Spleen (tissue), 11 donors: ENCODE data around the gene MRC2. TPM values are rescaled to one million over a fixed set of nuclear protein-coding genes. Genes with fewer than 3 reads are reported as not detected.

Source experiments
- DNase-seq: peaks from one replicate; pipeline ENCODE4 v3.0.0-alpha.2; 2020
- H3K27ac ChIP-seq, 8 donors: fragments of 200-600 bp; sonication (generic) in 7 of 8; 1 replicate in 4 of 8; 2 replicates in 4 of 8; pipeline versions ENCODE4 v1.5.0 to v1.8.0; 2016 to 2021; ENCODE audit warnings: inconsistent platforms in 4 of 8, mild to moderate bottlenecking in 4 of 8, moderate library complexity in 1 of 8
- H3K27me3 ChIP-seq, 7 donors: fragments of 200-600 bp; sonication (generic) in 6 of 7; replicated peaks in 1 of 7; 1 replicate in 4 of 7; 2 replicates in 3 of 7; pipeline versions ENCODE4 v1.5.0 to v1.8.0; 2016 to 2021; ENCODE audit warnings: inconsistent platforms in 3 of 7, mild to moderate bottlenecking in 1 of 7
- H3K36me3 ChIP-seq, 6 donors: fragments of 200-600 bp; sonication (generic) in 5 of 6; 1 replicate in 4 of 6; 2 replicates in 2 of 6; pipeline versions ENCODE4 v1.5.0 to v1.8.0; 2016 to 2021; ENCODE audit warnings: inconsistent platforms in 2 of 6
- H3K4me1 ChIP-seq, 6 donors: fragments of 200-600 bp; sonication (generic) in 5 of 6; 1 replicate in 3 of 6; 2 replicates in 3 of 6; pipeline versions ENCODE4 v1.5.0 to v1.8.0; 2016 to 2021; ENCODE audit warnings: inconsistent platforms in 3 of 6
- H3K4me3 ChIP-seq, 8 donors: fragments of 200-600 bp; sonication (generic) in 7 of 8; 1 replicate in 4 of 8; 2 replicates in 4 of 8; pipeline versions ENCODE4 v1.5.0 to v1.8.0; 2016 to 2021; ENCODE audit warnings: inconsistent platforms in 4 of 8, mild to moderate bottlenecking in 4 of 8, moderate library complexity in 2 of 8
- H3K9me3 ChIP-seq, 8 donors: fragments of 200-600 bp; sonication (generic) in 7 of 8; 1 replicate in 4 of 8; 2 replicates in 4 of 8; pipeline versions ENCODE4 v1.5.0 to v1.8.0; 2016 to 2021; ENCODE audit warnings: inconsistent platforms in 4 of 8
- POLR2A ChIP-seq, 3 donors: fragments of 450-650 bp; IDR thresholded peaks; one replicate each; pipeline ENCODE4 v1.5.1; 2017; ENCODE audit warnings: antibody characterized with exemption in 3 of 3, mild to moderate bottlenecking in 1 of 3
- POLR2AphosphoS5 ChIP-seq, 3 donors: sonication (generic); formaldehyde crosslinking; IDR thresholded peaks; one replicate each; pipeline ENCODE4 v1.5.1; 2017; ENCODE audit warnings: antibody characterized with exemption in 3 of 3
- WGBS, 5 donors: extraction: QIAGEN DNeasy Blood & Tissue Kit in 3 of 5; methylation state at CpG; one replicate each; pipeline versions ENCODE4 v1.1.5 to v1.1.7; 2013 to 2018; 5-methylcytosine and 5-hydroxymethylcytosine counted together
- intact Hi-C: fragments of 100-400 bp; cut with DNase I; formaldehyde crosslinking; loops from one replicate; pipeline ENCODE4 v1.15.0; 2023; ENCODE audit warnings: low total_unique reads
- polyA plus RNA-seq, 3 donors: library from polyadenylated mRNA; stranded (reverse); fragments of 200-250 nt; gene quantifications; one replicate each; pipeline ENCODE4 v1.2.1, GENCODE V29; 2013
- total RNA-seq, 7 donors: library from RNA; depleted of rRNA in 3 of 7; stranded (reverse); fragments of >200 nt in 3 of 7; fragmentation: NEBNext Ultra II Directional in 4 of 7; extraction: Animal tissue kit (Norgen Biotek cat#: 25700) in 4 of 7; gene quantifications; one replicate each; pipeline versions ENCODE4 v1.1.0 to v1.2.1, GENCODE V29; 2016 to 2021
- TF ChIP-seq, protein P1 (sequence below), 11 experiments: fragments of 200-600 bp in 7 of 11; fragments of 450-650 bp in 4 of 11; sonication (generic) in 4 of 11; IDR thresholded peaks in 8 of 11; conservative IDR thresholded peaks in 3 of 11; 1 replicate in 7 of 11; 2 replicates in 4 of 11; pipeline versions ENCODE4 v1.4.0 to v1.8.0; 2016 to 2021; ENCODE audit warnings: antibody characterized with exemption in 11 of 11, inconsistent platforms in 4 of 11, mild to moderate bottlenecking in 1 of 11
- donor health status: healthy with polysubstance abuse.
- donor health status: DM: no; HTN: no; CAD: no; lungs with moderate emphysema.
- donor health status: DM: no; HTN: no; CAD: no.
- donor health status: Bipolar disorder and iron deficiency.
- donor health status: healthy.
- donor health status: DM: no; HTN: no; CAD: no.
- donor health status: DM: yes; HTN: yes; CAD: no.

MRC2 gene
- total and polyA plus RNA-seq, 10 donors = 4.5 to 75.1 (median 38.7) TPM

DNA sequence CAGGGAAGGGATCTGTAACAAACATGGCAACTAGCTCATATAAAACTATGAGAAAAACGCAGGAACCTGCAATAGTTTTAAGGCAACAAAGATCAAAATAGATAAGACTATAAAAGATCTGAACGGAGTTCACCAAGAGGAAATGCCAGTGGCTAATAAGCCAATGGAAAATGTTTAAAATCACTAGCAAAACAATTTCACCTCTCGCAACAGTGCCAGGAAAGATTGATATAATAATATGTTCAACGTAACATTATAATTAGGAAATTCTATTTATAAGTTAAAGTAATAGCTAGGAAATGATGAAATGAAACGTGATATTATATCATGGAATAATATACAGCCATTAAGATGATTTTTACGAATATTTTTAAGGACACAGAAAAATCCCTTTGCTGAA is 16.0 kb downstream of the MRC2 start:
- Histone ChIP-seq H3K9me3 (no peaks in the 10 kb centered on the region), H3K27ac (no peak overlapping the region), H3K4me1 (peaks cover 0 to 5% (median 0%) of the 10 kb centered on the region in 6 donors), H3K36me3 (no peaks in the 10 kb centered on the region), H3K4me3 (no peak overlapping the region), H3K27me3 (no peaks in the 10 kb centered on the region)
- DNase-seq = no peak
- WGBS, 5 donors = 73 to 87% (median 78%) methylated on average over 6 of the region's 6 CpGs
- no peak for TF ChIP-seq POLR2AphosphoS5 (IDR thresholded peaks at IDR 0.05)
- TF ChIP-seq, protein P1, sequence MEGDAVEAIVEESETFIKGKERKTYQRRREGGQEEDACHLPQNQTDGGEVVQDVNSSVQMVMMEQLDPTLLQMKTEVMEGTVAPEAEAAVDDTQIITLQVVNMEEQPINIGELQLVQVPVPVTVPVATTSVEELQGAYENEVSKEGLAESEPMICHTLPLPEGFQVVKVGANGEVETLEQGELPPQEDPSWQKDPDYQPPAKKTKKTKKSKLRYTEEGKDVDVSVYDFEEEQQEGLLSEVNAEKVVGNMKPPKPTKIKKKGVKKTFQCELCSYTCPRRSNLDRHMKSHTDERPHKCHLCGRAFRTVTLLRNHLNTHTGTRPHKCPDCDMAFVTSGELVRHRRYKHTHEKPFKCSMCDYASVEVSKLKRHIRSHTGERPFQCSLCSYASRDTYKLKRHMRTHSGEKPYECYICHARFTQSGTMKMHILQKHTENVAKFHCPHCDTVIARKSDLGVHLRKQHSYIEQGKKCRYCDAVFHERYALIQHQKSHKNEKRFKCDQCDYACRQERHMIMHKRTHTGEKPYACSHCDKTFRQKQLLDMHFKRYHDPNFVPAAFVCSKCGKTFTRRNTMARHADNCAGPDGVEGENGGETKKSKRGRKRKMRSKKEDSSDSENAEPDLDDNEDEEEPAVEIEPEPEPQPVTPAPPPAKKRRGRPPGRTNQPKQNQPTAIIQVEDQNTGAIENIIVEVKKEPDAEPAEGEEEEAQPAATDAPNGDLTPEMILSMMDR (IDR thresholded peaks at IDR 0.05 in 8 of 11, conservative IDR thresholded peaks at IDR 0.05 in 3 of 11) = no peak
- TF ChIP-seq POLR2A (IDR thresholded peaks at IDR 0.05) = no peak
- intact Hi-C loops = no loop called here

DNA sequence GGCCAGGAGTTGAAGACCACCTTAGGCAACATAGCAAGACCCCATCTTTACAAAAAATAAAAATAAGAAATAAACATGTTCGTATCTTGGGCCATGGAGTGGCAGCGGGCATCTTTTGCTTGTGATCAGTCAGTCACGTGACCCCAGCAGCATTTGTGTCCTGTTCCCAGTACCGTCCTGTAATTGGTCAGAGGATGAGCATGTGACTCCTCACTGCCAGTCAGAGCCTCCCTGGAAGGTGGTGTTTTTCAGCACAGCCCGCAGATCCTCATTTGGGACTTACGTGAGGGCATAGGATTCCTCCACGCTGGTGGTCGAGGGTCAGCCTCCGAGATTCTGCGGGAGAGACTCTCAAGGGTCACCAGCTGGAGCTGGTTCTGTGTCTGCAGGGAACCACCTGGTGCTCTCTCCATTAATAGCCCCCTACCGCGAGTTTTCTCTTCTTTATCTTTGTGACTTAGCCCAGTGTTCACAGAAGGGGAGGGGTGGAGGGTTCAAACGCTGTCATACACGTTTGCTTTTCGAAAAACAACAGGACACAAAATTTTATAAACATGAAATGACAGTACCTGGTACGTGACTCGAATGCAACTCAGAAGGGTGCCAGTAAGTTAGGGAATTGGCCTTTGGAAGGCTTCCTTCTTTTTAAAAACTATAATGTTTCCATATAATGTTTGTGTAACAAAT is 17.2 kb downstream of the MRC2 start:
- WGBS, 5 donors = 85 to 92% (median 91%) methylated on average over 17 of the region's 17 CpGs
- Histone ChIP-seq H3K27me3 (no peaks in the 10 kb centered on the region), H3K4me3 (no peak overlapping the region), H3K4me1 (peaks cover 0 to 11% (median 0%) of the 10 kb centered on the region in 6 donors), H3K9me3 (no peaks in the 10 kb centered on the region), H3K36me3 (no peaks in the 10 kb centered on the region), H3K27ac (no peak overlapping the region)
- intact Hi-C loops = no loop called here
- no peak for DNase-seq
- TF ChIP-seq, protein P1 (IDR thresholded peaks at IDR 0.05 in 8 of 11, conservative IDR thresholded peaks at IDR 0.05 in 3 of 11) = no peak
- TF ChIP-seq POLR2AphosphoS5 (IDR thresholded peaks at IDR 0.05) (no peak), POLR2A (IDR thresholded peaks at IDR 0.05) (no peak)

DNA sequence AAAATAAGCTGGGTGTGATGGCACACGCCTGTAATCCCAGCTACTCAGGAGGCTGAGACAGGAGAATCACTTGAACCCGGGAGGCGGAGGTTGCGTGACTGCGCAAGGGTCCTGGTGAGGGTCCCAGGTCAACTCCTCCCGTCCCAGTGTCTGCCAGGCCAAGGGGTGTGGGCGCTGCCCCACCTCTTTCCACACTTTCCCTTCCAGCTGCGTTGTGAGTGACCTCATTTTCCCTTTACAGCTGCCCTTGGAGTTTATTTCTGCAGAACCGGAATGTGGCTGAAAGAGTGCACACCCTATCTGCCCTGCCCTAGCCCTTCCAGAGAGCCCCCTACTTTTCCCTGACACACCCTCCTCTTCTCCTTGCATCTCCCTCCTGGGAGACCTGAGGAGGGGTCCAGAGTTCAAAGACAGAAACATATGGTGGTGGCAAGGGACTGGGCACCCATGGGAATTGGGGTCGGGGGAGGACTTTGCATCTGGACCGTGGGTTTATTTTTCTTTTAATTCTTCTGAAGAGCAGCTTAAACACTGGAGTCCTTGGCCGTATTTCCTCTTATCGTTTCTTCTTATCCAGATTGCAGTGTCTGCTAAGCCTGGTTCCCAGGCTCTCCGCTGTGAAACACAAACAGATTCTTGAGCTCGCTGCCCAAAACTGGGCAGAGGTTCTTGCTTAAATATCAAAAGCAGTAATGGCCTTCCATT is 20.9 kb downstream of the MRC2 start:
- WGBS, 5 donors = 61 to 80% (median 72%) methylated on average over 15 of the region's 15 CpGs
- intact Hi-C loops = no loop called here
- peaks cover 4 to 29% (median 16%) of the 10 kb centered on the region in 6 donors for H3K4me1 ChIP-seq
- no peak overlapping the region for H3K4me3 ChIP-seq
- no peaks in the 10 kb centered on the region for H3K9me3 ChIP-seq
- no peak for TF ChIP-seq POLR2A (IDR thresholded peaks at IDR 0.05)
- no peaks in the 10 kb centered on the region for H3K36me3 ChIP-seq
- DNase-seq = no peak
- H3K27ac ChIP-seq = no peak overlapping the region
- H3K27me3 ChIP-seq = peaks cover 0 to 15% (median 6%) of the 10 kb centered on the region in 7 donors

DNA sequence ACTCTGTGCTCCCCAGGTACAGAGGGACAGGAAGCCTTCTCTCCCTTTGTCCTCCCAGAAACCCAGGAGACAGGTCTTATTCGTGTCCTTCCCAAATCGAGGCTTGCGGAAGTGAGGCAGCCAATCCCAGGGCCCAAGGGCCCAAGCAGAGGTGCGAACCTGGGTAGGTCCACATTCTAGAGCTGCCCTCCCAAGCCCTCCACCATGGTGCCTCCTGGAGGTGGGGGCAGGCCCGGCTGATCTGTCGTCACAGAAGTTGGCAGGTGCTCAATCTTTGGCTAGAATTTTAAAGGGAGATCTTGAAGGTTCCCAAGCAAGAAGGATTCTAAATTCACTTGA is 21.5 kb downstream of the MRC2 start:
- intact Hi-C loops = no loop called here
- Histone ChIP-seq H3K4me1 (peaks cover 9 to 34% (median 22%) of the 10 kb centered on the region in 6 donors), H3K4me3 (no peak overlapping the region), H3K36me3 (no peaks in the 10 kb centered on the region), H3K9me3 (no peaks in the 10 kb centered on the region), H3K27ac (no peak overlapping the region), H3K27me3 (peaks cover 0 to 19% (median 6%) of the 10 kb centered on the region in 7 donors)
- TF ChIP-seq, protein P1 (IDR thresholded peaks at IDR 0.05 in 8 of 11, conservative IDR thresholded peaks at IDR 0.05 in 3 of 11) = no peak
- TF ChIP-seq POLR2AphosphoS5 (IDR thresholded peaks at IDR 0.05) (no peak), POLR2A (IDR thresholded peaks at IDR 0.05) (no peak)
- WGBS, 5 donors = 76 to 86% (median 80%) methylated on average over 6 of the region's 6 CpGs
- DNase-seq = no peak
